Loucy (cell line): ENCODE measurements around the gene CYP17A1.
"Not testable (repeated sequence)": the region's sequence is repeated elsewhere in the genome, so short reads cannot be mapped to it uniquely, and the experiment has no call there.

ENCODE experiments used
- H2AFZ ChIP-seq: fragments of 200-600 bp; sonication (generic); 2 replicates; pipeline ENCODE4 v1.6.0; 2016; ENCODE audit warnings: antibody characterized with exemption, mild to moderate bottlenecking, low read length, moderate library complexity
- H3F3A ChIP-seq: fragments of 200-600 bp; 2 replicates; pipeline ENCODE4 v1.6.0; 2016; ENCODE audit warnings: antibody characterized with exemption, low read depth, mild to moderate bottlenecking
- H3K27me3 ChIP-seq: fragments of 200-600 bp; sonication (generic); 2 replicates; pipeline ENCODE4 v1.6.1; 2014; ENCODE audit warnings: low read length, mild to moderate bottlenecking; ENCODE audit not compliant: insufficient read depth, poor library complexity, severe bottlenecking
- H3K36me3 ChIP-seq: fragments of 200-600 bp; sonication (generic); 2 replicates; pipeline ENCODE4 v1.6.1; 2016; ENCODE audit warnings: low read length; ENCODE audit not compliant: insufficient read depth
- H3K4me1 ChIP-seq: fragments of 200-600 bp; sonication (generic); 2 replicates; pipeline ENCODE4 v1.5.1; 2014; ENCODE audit warnings: low read length, mild to moderate bottlenecking; ENCODE audit not compliant: insufficient read depth, poor library complexity, severe bottlenecking
- H3K4me2 ChIP-seq: fragments of 200-600 bp; sonication (generic); 2 replicates; pipeline ENCODE4 v1.6.0; 2014; ENCODE audit warnings: antibody characterized with exemption, low read length, low read depth, mild to moderate bottlenecking; ENCODE audit not compliant: poor library complexity, severe bottlenecking
- H3K4me3 ChIP-seq: fragments of 200-600 bp; sonication (generic); 2 replicates; pipeline ENCODE4 v1.5.1; 2014; ENCODE audit warnings: low read length, mild to moderate bottlenecking, mixed read lengths; ENCODE audit not compliant: poor library complexity, severe bottlenecking
- H3K79me2 ChIP-seq: fragments of 200-600 bp; sonication (generic); 2 replicates; pipeline ENCODE4 v1.6.1; 2014; ENCODE audit warnings: low read length; ENCODE audit not compliant: insufficient read depth
- H3K9ac ChIP-seq: fragments of 200-600 bp; sonication (generic); 2 replicates; pipeline ENCODE4 v1.6.0; 2014; ENCODE audit warnings: mild to moderate bottlenecking, low read depth, low read length, moderate library complexity; ENCODE audit not compliant: poor library complexity, severe bottlenecking
- H3K9me2 ChIP-seq: fragments of 200-600 bp; sonication (generic); replicated peaks from 2 replicates; pipeline ENCODE4 v1.6.1; 2016; ENCODE audit warnings: low read depth, low read length, mixed read lengths
- H3K9me3 ChIP-seq: fragments of 200-600 bp; sonication (generic); 2 replicates; pipeline ENCODE4 v1.6.1; 2014; ENCODE audit warnings: mild to moderate bottlenecking, antibody characterized with exemption, low read length, low read depth; ENCODE audit not compliant: insufficient read depth
- H4K20me1 ChIP-seq: fragments of 200-600 bp; sonication (generic); 2 replicates; pipeline ENCODE4 v1.6.0; 2014; ENCODE audit warnings: antibody characterized with exemption, low read length, mild to moderate bottlenecking; ENCODE audit not compliant: insufficient read depth, poor library complexity, severe bottlenecking
- EZH2phosphoT487 ChIP-seq: fragments of 200-600 bp; IDR thresholded peaks from 2 replicates; pipeline ENCODE4 v1.6.1; 2018; ENCODE audit warnings: antibody characterized with exemption, mild to moderate bottlenecking, moderate library complexity, borderline replicate concordance
- TF ChIP-seq, protein P1 (sequence below): fragments of 200-600 bp; sonication (generic); conservative IDR thresholded peaks from 2 replicates; pipeline ENCODE4 v1.5.1; 2014; ENCODE audit warnings: mild to moderate bottlenecking, antibody characterized with exemption, low read length

CYP17A1 gene

GRCh38 chr10:102850025-102850518, 12.9 kb upstream of the CYP17A1 start:
- H3K4me1 ChIP-seq, result peaks cover 2% of the 10 kb centered on the region
- H3K4me3 ChIP-seq, result no peak overlapping the region
- H3K36me3 ChIP-seq, result no peaks in the 10 kb centered on the region
- no peaks in the 10 kb centered on the region for H3K9me2 ChIP-seq
- H2AFZ ChIP-seq, result no peak overlapping the region
- peaks cover 15% of the 10 kb centered on the region for H3K27me3 ChIP-seq
- H3K79me2 ChIP-seq, result 0 out of 2 replicates have a peak, but pooled peaks cover 2% of the 10 kb centered on the region
- H4K20me1 ChIP-seq, result no peaks in the 10 kb centered on the region
- no peaks in the 10 kb centered on the region for H3K9me3 ChIP-seq
- H3F3A ChIP-seq, result no peaks in the 10 kb centered on the region
- H3K4me2 ChIP-seq, result no peak overlapping the region
- TF ChIP-seq EZH2phosphoT487, result no peak
- TF ChIP-seq, protein P1, sequence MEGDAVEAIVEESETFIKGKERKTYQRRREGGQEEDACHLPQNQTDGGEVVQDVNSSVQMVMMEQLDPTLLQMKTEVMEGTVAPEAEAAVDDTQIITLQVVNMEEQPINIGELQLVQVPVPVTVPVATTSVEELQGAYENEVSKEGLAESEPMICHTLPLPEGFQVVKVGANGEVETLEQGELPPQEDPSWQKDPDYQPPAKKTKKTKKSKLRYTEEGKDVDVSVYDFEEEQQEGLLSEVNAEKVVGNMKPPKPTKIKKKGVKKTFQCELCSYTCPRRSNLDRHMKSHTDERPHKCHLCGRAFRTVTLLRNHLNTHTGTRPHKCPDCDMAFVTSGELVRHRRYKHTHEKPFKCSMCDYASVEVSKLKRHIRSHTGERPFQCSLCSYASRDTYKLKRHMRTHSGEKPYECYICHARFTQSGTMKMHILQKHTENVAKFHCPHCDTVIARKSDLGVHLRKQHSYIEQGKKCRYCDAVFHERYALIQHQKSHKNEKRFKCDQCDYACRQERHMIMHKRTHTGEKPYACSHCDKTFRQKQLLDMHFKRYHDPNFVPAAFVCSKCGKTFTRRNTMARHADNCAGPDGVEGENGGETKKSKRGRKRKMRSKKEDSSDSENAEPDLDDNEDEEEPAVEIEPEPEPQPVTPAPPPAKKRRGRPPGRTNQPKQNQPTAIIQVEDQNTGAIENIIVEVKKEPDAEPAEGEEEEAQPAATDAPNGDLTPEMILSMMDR, result no peak
- H3K9ac ChIP-seq, result no peak overlapping the region

- H3K27me3 ChIP-seq, result peaks cover 15% of the 10 kb centered on the region
- no peak overlapping the region for H3K9ac ChIP-seq
- no peak overlapping the region for H3K4me2 ChIP-seq
- H3K4me1 ChIP-seq, result no peaks in the 10 kb centered on the region
- no peaks in the 10 kb centered on the region for H3K9me3 ChIP-seq
- H2AFZ ChIP-seq, result no peak overlapping the region
- no peaks in the 10 kb centered on the region for H3K9me2 ChIP-seq
- H3K79me2 ChIP-seq, result no peaks in the 10 kb centered on the region
- H3F3A ChIP-seq, result no peaks in the 10 kb centered on the region
- no peak for TF ChIP-seq EZH2phosphoT487
- TF ChIP-seq, protein P1, result no peak
- no peaks in the 10 kb centered on the region for H4K20me1 ChIP-seq
- H3K36me3 ChIP-seq, result no peaks in the 10 kb centered on the region
- H3K4me3 ChIP-seq, result no peak overlapping the region
Observed at GRCh38 chr10:102845352-102845902, 8.2 kb upstream of the CYP17A1 start.

- H2AFZ ChIP-seq, H3K9me2 ChIP-seq, H3K9ac ChIP-seq, H3K4me2 ChIP-seq, H3K4me1 ChIP-seq, H3K36me3 ChIP-seq, H3K4me3 ChIP-seq, H3K79me2 ChIP-seq, H3K9me3 ChIP-seq, H4K20me1 ChIP-seq, H3F3A ChIP-seq: not testable (repeated sequence)
- H3K27me3 ChIP-seq, result peaks cover 15% of the 10 kb centered on the region
Observed at GRCh38 chr10:102844190-102844776, 7.1 kb upstream of the CYP17A1 start.

GRCh38 chr10:102843139-102843538, 5.9 kb upstream of the CYP17A1 start:
- H2AFZ ChIP-seq, H3K9me3 ChIP-seq, H3K27me3 ChIP-seq, H3K4me2 ChIP-seq, H3K4me1 ChIP-seq, H4K20me1 ChIP-seq, H3F3A ChIP-seq, H3K79me2 ChIP-seq, H3K9me2 ChIP-seq, H3K36me3 ChIP-seq, H3K4me3 ChIP-seq, H3K9ac ChIP-seq: not testable (repeated sequence)
